ENCODE results near the gene CSDE1.

GRCh38 chr1:114668784-114669561, 88.8 kb downstream of the CSDE1 start:
- no peak for TF ChIP-seq POLR2AphosphoS5 (IDR thresholded peaks at IDR 0.05)
- no peak for TF ChIP-seq CTCF (IDR thresholded peaks at IDR 0.05 in 8 of 11, conservative IDR thresholded peaks at IDR 0.05 in 3 of 11)

Data from spleen (tissue), 7 donors.